ENCODE measurements around the gene CLASP1.

DNA sequence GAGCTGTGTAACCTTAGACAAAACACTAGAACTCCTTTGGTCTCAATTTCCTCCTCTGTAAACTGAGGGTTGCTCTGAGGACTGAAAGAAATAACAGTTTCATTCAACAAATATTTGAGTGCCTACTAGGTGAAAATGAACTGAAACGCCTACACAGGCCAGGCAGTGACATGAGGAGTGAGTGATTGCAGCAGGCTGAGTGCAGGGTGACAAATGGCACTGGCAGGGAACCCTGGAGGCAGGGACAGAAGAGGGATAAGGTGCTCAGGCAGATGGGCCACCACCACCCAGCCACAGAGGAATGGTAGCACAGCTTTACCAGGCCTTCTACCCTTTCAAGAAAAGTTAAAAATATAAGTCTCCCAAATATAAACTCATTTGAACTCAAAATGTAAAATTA is 130.1 kb downstream of the CLASP1 start:
- no peak for TF ChIP-seq CSDC2 (CRISPR knock-in tag; IDR thresholded peaks at IDR 0.05)
- no peak for TF ChIP-seq BACH2 (CRISPR knock-in tag; IDR thresholded peaks at IDR 0.05; ENCODE audit: borderline replicate concordance)
- TF ChIP-seq, protein P1, sequence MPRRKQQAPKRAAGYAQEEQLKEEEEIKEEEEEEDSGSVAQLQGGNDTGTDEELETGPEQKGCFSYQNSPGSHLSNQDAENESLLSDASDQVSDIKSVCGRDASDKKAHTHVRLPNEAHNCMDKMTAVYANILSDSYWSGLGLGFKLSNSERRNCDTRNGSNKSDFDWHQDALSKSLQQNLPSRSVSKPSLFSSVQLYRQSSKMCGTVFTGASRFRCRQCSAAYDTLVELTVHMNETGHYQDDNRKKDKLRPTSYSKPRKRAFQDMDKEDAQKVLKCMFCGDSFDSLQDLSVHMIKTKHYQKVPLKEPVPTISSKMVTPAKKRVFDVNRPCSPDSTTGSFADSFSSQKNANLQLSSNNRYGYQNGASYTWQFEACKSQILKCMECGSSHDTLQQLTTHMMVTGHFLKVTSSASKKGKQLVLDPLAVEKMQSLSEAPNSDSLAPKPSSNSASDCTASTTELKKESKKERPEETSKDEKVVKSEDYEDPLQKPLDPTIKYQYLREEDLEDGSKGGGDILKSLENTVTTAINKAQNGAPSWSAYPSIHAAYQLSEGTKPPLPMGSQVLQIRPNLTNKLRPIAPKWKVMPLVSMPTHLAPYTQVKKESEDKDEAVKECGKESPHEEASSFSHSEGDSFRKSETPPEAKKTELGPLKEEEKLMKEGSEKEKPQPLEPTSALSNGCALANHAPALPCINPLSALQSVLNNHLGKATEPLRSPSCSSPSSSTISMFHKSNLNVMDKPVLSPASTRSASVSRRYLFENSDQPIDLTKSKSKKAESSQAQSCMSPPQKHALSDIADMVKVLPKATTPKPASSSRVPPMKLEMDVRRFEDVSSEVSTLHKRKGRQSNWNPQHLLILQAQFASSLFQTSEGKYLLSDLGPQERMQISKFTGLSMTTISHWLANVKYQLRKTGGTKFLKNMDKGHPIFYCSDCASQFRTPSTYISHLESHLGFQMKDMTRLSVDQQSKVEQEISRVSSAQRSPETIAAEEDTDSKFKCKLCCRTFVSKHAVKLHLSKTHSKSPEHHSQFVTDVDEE (CRISPR knock-in tag; IDR thresholded peaks at IDR 0.05), result no peak
- TF ChIP-seq PATZ1 (CRISPR knock-in tag; IDR thresholded peaks at IDR 0.05; ENCODE audit: borderline replicate concordance), result no peak
- TF ChIP-seq, protein P2, sequence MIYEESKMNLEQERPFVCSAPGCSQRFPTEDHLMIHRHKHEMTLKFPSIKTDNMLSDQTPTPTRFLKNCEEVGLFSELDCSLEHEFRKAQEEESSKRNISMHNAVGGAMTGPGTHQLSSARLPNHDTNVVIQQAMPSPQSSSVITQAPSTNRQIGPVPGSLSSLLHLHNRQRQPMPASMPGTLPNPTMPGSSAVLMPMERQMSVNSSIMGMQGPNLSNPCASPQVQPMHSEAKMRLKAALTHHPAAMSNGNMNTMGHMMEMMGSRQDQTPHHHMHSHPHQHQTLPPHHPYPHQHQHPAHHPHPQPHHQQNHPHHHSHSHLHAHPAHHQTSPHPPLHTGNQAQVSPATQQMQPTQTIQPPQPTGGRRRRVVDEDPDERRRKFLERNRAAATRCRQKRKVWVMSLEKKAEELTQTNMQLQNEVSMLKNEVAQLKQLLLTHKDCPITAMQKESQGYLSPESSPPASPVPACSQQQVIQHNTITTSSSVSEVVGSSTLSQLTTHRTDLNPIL (CRISPR knock-in tag; IDR thresholded peaks at IDR 0.05; ENCODE audit: low read depth), result no peak
- no peak for TF ChIP-seq RARB (CRISPR knock-in tag; IDR thresholded peaks at IDR 0.05)
- TF ChIP-seq ZNF70 (CRISPR knock-in tag; IDR thresholded peaks at IDR 0.05), result no peak

Data from SK-N-SH treated with all-trans-retinoic acid at 6 μM for 48 hours (cell line).